HG03039 (cell line): Measurements from ENCODE around the gene ERCC4.

Experiments used
- ATAC-seq: cut with Tn5 transposase; IDR thresholded peaks from one replicate; pipeline ENCODE4 v1.9.1; 2021; ENCODE audit warnings: mild to moderate bottlenecking, moderate library complexity; ENCODE audit not compliant: unreplicated experiment

Gene ERCC4

DNA sequence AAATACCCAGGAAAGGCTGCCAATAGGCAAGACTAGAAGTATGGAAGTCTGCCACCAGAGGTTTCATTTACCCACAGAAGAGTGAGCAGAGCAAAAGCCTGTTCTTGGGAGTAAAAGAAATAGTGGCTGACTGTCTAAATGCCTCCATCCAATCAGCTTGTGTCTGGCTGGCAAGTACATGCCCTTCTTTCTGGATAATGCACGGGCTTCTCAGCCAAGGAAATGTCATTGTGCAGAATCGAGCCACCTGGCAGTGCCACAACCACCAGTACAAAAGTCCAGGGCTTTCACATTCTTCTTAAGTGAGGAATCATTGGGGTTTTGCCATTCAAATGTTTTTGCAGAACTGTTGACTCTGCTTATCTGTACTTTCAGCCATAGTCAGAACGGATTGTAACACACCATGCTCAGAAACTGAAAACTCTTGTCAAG is 10.1 kb upstream of the ERCC4 start:
- no peak for ATAC-seq

DNA sequence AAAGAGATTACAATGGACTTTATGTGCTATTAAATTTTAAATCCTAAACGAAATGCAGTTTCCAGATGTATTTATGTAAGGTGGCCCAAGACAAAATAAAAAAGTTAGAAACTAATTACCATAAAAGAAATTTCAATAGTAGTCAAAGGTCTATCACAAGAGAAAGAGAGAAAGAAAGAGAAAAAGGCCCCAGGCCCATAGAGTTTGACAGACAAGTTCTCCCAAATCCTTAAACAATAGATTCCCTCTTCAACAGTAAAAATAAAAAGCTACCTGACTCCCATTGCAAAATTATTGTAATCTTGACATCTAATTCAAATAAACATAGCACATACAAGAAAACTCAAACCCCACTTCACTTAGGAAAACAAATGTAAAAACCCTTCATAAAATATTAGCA is 8.6 kb upstream of the ERCC4 start:
- no peak for ATAC-seq

DNA sequence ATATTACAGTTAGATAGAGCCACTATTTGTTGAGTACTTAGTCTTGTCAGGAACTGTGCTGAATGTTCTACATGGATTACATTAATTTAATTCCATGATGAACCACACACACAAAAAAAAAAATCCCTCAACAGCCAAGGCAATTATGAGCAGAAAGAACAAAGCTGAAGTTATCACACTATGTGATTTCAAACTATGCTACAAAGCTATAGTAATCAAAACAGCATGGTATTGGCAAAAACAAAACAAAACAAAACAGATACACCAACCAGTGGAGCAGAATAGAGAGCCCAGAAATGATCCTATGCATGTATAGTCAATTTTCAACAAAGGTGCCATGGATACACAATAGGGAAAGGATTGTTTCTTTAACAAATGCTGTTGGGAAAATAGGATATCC is 8.1 kb upstream of the ERCC4 start:
- ATAC-seq, result no peak

DNA sequence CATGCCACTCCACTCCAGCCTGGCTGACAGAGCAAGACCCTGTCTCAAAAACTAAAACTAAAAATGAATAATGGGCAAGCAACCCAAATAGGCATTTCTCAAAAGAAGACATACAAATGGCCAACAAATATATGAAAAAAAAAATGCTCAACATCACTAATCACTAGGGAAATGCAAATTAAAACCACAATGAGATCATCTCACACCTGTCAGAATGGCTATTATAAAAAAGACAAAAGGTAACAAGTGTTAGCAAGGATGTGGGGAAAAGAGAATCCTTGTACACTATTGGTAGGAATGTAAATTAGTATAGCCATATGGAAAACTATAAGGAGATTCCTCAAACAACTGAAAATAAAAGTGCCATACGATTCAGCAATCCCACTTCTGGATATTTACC is 7.1 kb upstream of the ERCC4 start:
- ATAC-seq, result no peak

DNA sequence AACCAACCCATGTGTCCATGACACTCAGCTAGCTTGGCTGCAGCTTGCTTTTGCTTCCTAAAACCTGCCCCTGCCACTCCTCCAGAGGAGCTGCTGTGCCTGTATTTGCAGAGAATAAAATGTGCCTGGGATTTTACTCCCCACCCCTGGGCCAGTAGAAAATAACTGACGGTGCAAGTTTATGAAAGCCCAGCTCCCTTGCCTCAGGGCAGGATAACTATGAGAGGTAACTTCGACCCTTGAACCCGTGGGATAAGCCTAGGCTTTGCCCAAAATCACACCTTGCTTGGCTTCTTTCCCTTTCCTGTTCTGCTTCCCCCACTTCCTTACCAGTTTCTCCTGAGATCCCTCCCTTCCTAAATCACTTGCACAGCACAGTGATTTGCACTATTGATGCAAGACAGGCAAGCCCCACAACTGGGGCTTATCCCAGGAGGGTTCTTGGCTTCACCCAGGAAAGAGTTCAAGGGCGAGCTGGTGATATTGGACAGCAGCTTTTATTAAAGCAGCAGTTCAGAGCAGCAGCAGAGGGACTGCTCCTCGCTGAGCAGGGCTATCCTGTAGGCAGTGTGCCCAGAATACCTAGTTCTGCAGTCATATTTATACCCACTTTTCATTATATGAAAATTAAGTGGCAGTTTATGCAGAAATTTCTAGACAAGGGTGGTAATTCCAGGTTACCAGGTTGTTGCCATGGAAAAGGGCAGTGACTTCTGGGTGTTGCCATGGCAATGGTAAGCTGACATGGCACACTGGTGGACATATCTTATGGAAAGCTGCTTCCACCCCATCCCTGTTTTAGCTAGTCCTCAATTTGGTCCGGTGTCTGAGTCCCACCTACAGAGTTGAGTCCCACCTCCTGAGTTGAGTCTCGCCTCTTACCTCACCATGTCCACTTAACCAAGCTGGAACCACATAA is 6.3 kb upstream of the ERCC4 start:
- no peak for ATAC-seq

DNA sequence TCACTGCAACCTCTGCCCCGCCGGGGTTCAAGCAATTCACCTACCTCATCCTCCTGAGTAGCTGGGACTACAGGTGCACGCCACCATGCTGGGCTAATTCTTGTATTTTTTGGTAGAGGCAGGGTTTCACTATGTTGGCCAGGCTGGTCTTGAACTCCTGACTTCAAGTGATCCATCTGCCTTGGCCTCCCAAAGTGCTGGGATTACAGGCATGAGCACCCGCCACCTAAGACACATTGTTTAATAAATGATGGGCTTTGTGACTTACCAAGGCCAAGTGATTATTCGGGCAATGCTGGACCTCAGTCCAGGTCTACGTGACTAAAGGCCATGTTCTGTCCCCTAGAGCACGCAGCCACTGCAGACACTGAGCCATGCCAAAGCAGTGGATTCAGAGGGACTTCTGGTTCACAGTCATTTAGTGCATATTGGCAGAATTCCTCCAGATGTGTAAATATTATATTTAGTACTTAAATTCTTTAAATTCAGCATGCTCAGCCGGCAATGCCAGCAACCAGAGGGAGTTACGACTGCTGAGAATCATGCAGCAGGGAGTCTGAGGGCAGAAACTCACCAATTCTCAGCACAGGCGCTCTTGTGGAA is 4.8 kb upstream of the ERCC4 start:
- ATAC-seq, result no peak

DNA sequence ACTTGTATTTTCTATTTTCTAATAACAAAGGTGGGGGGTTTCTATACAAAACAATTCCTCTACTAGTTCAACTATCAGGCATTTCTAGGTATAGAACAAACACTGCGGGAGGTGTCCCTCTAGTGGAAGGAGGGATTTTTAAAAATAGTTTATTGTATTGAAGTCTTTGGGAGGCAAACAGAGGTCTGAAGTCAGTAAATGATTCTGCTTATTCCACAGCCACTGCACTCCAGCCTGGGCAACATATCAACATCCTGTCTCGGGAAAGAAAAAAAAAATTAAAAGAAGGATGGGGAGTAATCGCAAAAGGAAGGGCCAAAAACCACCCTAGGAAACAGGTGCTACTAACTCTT is 648 bp upstream of the ERCC4 start:
- no peak for ATAC-seq

DNA sequence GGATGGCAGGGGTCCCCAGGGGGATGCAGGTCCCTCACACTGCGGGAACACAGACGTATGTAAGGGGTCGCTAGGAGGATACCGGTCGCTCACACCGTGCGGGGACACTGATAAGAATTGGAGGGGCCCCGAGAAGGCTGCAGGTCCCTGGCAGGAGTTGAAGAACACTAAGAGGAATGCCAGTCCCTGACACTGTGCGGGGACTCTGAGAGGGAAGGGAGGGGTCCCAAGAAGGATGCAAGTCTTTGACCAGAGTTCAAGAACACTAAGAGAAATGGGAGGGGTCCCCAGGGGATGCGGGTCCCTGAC is 510 bp downstream of the ERCC4 start:
- no peak for ATAC-seq

DNA sequence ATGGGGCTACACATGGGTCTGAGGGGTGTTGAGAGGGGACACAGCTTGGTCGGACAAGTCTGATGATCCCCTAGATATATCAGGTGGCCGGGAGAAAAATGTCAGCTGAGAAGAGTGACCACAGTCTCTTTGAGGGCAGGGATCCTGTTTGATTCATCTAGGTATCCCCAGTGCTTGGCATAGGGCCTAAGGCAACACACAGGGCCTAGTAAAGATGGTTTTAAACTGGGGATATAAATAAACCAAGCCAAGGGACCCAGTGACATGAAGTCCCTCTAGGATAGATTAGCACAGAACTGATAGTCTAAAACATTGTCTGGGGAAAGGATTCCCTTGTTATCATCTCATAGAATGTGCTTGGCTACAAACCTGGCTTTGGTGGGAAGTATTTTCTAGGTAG is 1.4 kb downstream of the ERCC4 start:
- ATAC-seq, result no peak

DNA sequence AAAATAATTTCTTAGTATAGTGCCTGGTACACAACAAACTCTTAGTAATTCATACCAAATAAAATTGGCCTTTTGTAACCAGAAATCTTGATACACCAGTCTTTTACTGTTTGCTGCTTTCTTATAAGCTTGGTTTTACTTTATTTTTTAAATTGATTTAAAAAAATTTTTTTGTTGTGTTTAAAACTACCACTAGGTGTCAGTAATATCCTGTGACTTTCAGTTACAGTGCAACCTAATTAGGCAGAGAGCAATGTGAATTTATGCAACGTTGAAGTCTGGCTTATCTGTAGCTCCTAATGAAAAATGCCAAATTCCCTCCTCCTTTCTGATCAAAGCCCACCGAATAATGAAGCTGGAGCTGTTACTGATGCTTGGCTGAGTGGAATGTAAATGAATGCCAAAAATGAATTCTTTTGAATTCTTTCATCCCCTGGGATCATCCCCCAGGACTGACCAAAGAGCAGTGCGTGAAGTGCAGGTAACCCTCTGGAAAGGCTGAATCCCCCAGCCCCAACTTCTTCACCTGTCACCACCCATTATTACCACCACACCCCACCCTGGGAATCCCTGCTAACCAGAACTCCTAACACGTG is 3.8 kb downstream of the ERCC4 start:
- ATAC-seq, result no peak

DNA sequence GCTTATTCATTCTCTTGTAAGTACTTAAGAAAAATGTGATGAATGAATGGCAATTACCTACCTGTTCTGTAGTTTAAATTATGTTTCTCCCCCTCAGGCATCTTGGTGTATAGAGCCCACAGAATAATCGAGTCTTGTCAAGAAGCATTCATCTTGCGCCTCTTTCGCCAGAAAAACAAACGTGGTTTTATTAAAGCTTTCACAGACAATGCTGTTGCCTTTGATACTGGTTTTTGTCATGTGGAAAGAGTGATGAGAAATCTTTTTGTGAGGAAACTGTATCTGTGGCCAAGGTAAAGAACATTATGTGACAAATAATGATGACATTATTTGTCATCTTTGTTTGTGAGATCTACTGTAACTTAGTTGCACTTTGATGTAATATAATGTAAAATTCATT is 6.5 kb downstream of the ERCC4 start:
- no peak for ATAC-seq

DNA sequence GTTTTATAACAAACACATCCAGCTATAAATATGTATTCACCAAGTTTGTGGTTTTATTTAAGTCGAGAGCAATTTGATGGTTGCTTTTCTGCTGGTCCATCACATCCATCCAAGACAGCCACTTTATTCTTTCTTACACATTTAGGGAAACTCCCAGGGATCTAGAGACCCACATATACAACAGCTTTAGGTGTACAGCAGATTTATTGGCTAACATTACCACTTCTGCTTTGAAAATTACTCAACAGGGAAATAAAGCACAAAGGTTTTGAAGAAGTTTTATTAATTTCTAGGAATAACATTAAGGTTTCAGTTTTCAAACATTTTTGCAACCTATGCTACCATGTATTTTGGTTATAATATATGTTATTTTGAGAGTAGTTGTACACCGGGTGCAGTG is 6.9 kb downstream of the ERCC4 start:
- no peak for ATAC-seq

DNA sequence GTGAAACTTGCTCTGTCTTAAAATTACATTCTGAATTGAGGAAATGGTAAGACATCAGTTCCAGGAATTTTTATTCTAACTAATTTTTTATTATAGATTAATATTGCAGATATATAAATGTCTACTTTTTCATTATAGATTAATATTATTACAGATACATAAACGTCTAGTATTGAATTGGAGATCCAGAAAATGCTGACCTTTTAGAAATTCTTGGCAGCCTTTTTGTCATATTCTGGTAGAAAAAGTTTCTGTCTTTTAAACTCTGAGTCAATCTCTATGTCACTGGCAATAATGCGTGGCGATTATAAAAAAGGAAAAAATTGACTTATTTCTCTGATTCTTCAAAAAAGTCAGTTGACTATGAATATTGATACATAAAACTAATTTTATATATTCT is 8.7 kb downstream of the ERCC4 start:
- no peak for ATAC-seq

DNA sequence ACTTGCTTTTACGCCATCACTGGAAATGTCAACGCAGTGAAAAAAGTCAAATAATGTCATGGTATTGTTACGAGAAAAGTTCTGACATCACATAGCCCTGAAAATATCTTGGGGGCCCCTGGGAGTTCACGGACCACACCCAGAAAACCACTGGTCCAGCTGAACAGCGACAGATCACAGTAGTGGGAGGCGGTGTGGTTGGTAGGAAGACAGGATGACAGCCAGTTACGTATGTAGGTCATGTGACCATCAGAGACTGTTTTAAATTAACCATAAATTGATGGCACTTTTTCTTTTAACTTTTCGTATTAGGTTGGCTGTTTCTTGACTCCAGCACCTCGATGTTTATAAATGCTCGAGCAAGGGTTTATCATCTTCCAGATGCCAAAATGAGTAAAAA is 11.9 kb downstream of the ERCC4 start:
- no peak for ATAC-seq

DNA sequence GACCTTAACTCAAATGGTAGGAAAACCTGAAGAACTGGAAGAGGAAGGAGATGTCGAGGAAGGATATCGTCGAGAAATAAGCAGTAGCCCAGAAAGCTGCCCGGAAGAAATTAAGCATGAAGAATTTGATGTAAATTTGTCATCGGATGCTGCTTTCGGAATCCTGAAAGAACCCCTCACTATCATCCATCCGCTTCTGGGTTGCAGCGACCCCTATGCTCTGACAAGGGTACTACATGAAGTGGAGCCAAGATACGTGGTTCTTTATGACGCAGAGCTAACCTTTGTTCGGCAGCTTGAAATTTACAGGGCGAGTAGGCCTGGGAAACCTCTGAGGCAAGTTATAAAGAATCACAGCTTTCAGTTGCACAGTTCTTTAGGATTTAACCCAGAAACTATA is 15.5 kb downstream of the ERCC4 start:
- no peak for ATAC-seq

DNA sequence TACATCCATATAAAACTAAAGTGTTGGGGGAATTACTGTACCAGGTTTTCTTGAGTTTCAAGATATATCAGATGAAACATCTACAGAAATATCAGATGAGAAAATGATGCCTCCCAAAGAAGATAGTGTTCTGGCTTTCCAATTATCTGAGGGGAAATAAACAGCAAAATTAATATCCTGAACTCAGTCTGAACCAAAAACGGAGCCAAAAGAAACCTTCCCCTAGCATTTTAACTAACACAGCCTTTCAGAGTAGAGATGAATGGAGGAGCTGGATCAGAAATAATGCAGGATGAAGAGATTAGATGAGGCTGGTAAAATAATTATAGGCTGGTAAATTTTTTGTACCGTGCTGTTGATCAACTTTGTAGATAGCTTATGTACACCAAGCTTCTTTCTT is 16.2 kb downstream of the ERCC4 start:
- no peak for ATAC-seq

DNA sequence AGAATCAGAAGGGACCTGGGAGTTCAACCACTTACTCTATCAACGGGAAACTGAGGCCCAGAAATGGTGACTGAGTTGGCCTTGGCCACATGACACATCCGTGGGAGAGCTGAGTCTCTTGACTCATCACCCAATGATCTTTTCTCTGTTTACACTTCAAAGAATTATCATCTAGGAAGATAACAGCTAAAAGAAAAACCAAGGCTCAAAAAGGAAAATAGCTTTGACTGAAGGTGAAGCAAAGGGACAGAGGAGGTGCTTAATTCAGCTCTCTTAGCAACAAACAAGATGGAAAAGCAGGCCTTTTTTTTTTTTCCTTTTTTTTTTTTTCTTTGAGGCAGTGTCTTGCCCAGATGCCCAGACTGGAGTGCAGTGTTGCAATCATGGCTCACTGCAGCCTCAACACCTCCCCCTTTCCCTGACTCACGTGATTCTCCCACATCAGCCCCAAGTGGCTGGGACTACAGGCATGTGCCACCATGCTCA is 16.7 kb downstream of the ERCC4 start:
- no peak for ATAC-seq

DNA sequence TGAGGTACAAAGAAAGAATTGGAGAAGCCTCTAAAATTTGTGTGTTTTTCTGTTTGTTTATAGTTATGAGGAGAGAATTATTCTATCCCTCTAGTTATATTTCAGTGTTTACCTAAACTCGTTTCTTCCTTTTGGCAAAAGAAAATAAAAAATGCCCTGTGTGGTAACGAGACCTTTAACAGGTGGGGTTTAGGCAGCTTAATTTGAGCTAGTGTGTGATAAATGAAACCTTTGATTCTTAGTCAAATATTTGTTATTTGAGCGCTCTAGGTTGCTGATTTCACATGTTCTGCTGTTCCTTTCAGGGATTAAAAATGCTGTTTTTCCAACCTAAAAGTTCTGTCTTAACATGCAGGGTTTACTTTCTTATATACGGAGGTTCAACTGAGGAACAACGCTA is 17.5 kb downstream of the ERCC4 start:
- no peak for ATAC-seq

DNA sequence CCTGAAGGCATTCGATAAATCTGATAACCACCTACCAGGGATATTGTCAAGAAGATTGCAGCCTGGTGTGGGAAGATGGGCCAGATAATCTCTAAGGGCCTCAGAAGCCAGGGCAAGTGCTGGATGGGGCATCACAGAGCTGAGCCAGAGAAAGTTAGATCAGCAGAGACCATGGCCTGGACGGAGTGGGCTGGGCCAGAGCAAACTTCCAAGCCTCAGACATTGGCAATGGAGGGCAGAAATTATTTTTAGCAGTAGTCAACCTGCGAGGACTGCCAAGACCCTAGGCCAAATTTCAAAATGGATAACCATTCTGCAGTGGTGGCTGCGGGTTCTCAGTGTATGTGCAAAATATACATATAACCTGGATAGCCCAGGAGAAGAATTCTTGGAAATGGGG is 18.5 kb downstream of the ERCC4 start:
- ATAC-seq, result no peak

DNA sequence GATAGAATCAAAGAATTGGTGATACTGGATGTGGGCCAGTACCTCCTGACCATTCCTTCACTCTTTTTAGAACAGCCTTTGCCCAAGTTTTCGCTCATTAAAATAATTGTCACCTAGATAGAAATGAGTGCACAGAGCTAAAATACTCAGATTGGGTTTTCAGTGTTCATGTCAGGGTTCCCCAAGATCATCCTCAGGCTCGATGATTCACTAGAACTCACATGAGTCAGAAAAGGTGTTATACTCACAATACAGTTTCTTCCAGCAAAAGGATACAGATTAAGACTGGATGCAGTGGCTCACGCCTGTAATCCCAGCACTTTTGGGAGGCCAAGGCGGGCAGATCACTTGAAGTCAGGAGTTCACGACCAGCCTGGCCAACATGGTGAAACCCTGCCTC is 19.9 kb downstream of the ERCC4 start:
- no peak for ATAC-seq

DNA sequence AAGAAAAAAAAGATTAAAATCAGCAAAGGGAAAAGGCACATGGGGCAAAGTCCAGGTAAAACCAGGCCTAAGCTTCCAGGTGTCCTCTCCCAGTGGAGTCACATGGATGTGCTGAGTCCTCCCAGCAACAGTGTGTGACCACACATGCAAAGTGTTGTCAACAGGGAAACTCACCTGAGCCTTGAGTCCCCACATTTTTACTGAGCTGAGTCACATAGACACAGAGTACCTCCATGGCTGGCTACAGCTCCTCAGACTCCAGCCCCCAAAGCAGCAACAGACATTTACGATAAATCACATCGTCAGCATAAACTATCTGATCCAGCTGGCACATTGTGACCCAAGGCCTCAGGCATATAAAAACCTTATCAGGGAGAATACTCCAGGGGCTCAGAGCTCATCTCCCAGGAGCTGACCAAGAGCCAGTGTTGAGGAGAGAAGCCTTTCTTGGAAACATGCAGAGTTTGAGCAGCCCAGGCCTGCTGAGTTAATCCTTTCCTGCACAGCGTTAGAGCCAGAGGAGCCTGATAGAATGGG is 20.5 kb downstream of the ERCC4 start:
- ATAC-seq, result no peak

DNA sequence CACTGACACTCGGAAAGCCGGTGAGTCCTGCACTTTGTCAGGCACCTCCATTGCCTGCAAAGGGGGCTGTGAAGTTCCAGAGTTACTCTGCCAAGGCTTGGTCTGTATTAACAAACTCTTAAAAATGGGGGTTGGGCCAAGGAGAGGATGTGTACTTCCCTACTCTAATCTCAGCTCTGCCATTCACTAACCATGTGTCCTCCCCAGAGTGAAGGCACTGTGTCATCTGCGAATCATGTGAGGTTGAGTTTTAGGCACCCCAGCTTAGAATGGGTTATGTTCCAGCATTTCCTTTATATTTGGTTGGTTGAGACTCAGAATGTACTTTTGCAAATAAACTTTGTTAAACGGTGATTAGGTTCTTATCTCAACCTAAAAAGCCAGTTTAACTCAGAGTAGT is 24.9 kb downstream of the ERCC4 start:
- no peak for ATAC-seq
